GM18499 (cell line): Measurements from ENCODE around the gene ST3GAL6.

ENCODE experiments used
- ATAC-seq: cut with Tn5 transposase; IDR thresholded peaks from one replicate; pipeline ENCODE4 v1.9.1; 2021; ENCODE audit warnings: moderate number of reproducible peaks; ENCODE audit not compliant: insufficient read depth, unreplicated experiment

Gene ST3GAL6

DNA sequence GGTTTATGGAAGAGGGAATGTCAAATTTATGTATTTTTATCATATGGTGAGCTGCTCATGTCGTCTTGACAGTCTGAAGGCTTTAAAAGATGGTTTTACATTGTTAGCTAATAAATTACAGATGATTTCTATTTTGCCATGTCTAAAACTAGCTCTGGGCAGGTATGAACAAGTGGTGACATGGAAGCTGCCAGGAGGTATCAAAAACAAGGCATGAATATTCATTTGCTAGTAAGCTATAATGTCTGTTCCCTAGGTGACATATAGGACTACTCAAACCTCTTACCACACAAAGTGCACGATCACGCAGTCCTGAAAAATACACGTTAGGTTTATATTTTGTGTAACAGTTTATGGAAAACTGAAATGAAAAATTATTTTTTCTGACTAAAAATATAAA, 34.8 kb downstream of the ST3GAL6 start:
- ATAC-seq = no peak

DNA sequence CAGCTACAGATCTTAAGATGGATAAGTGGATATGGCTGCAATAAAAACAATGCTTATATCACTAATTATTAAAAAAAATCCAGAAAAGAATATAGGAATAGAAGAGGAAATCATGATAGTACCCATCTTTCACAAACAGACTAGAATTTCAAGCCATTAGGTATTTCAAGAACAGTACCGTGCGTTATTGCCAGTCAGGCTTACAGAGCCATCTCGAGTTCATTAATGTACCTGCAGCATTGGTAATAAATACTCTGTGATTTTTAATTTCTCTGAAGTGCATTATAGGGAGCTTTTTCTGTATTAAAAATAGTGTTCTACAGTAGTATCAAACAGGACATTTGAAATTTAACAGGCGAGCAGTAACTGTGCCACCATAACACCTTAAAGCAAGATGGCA, 35.7 kb downstream of the ST3GAL6 start:
- no peak for ATAC-seq

DNA sequence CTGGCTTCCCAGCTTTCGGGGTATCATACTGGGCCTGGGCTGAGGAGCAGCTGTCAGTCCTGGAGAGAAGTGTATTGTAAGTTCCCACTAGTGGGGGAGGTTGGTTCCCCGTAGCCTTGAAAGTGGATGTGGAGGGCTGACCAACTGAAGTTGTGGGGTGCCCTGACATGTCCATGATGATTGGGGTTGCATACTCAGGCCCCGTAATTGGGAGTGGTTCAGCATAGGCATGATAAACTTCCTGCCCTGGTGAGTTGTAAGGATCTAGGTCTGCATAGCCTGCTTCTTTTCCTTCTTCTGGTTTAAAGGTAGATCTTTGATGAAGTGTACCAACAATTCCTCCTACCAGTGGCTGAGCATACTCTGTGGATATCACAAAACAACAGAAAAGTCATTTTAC, 36.3 kb downstream of the ST3GAL6 start:
- no peak for ATAC-seq

DNA sequence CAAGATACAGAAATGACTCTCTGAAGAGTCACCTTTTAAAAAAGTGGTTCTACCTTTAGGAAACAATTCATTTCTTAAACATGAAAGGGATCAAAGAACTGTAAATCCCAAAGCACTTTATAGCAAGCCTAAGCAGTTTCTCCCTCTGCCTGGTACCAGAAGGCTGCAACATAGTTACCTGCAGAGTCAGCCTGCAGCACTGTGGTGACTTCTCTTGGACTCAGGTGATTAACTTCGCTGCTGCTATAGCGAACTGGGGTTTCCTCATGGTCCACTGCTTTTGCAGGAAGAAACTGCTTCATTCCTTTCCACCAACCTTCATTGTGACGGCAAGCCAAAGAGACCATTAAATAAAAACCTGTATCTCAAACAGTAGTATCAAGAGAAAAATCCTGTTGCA, 37.3 kb downstream of the ST3GAL6 start:
- ATAC-seq = no peak

DNA sequence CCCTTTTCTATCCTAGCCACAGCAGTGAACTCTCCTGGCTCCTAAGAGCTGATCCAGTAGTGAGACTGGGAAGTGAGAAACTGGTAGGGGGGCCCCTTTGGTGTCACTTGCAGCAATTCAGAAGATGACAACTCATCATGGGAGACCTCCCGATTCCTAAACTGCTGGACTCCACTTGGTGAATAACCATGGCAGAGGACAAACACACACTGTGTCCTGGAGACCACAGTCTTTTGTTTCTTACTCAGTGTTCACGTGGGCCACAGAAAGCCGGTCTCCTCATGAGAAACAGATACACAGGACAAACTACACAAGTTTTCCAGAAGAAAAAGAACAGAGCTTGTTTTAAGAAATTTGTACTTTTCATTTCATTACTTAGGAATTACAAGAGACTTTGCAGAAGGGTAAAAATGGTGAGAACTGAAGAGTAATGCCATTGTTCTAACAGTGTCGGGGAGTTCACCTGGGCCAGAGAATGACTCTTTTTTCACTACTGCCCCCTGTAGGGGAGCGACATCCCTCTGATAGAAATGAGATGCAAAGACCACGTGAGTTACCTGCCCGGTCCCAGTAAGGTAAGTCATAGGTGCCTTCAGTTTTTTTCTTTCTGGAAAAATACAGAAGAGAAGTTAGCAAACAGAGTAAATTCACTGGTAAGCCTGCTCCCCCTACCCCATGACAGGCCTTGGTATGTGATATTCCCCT, 38.1 kb downstream of the ST3GAL6 start:
- no peak for ATAC-seq

GRCh38 chr3:98805571-98805970, 42.4 kb downstream of the ST3GAL6 start:
- no peak for ATAC-seq

- ATAC-seq = no peak
Observed at GRCh38 chr3:98806521-98806920, 43.4 kb downstream of the ST3GAL6 start.

DNA sequence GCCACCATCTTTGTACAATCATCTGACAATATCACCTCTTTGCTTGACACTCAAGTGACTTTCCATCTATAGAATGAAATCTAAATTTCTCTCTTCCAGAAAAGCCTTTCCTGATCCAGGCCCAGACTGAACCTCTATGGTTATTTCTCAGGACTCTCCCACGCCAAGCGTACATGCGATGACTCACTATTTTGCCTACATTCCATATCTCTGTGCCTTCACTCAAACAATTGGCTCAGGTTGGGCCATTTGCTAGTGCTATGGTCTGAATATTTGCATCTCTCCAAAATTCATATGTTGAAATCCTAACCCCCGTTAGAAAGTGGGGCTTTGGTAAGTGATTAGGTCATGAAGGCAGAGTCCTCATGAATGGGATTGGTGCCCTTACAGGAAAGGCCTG, 43.9 kb downstream of the ST3GAL6 start:
- ATAC-seq = no peak

DNA sequence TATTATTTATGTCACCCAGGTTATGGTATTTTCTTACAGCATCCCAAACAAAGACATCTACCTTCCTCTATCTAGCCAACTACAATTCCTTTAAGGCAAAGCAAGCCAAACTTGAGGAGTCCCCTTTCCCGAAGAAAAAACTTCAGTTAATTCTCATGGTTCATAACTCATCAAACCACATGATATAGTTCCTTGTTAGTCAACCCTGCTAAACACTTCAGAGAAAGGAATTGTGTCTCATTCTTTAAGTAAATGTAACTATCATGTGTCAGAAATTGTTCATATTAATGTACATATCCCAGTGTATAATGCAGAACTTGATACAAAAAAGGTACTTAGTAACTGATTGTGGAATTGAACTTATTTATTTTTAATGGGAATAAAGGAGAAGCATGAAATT, 44.4 kb downstream of the ST3GAL6 start:
- no peak for ATAC-seq

DNA sequence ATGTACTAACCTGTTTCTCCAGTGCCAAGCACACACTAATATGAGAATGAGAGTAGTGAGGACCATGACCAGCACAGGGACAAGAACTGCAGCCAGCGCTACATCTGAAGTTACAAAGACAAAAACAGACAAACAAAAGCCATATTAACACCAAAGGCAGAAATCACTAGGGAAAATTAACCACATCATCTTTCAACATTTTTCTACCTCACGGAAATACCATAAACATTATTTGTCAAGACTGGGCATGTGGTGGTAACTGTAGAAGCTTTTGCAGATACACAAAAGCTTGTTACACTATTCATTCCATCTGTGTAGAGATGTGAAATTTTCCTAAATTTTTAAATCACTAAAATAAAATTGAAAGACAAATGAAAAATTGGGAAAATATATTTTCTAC, 44.9 kb downstream of the ST3GAL6 start:
- ATAC-seq = no peak

DNA sequence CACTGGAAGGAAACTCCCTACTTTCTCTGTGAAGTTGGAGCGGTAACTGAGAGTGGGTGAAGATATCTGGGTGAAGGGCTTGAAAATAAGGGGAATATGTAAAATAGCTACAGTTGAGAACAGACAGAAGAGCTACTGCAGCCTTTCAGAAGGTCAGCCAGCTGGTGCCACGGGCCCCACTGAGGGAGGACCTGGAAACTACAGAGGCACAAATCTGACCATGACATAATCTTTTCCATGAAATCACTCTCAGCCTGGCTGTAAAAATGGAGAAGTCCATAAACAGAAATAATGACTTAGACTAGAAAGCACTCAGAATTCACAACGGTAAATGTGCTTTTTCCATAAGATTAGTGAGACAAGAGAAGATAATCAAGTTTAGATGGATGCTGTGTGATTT, 46.4 kb downstream of the ST3GAL6 start:
- no peak for ATAC-seq

DNA sequence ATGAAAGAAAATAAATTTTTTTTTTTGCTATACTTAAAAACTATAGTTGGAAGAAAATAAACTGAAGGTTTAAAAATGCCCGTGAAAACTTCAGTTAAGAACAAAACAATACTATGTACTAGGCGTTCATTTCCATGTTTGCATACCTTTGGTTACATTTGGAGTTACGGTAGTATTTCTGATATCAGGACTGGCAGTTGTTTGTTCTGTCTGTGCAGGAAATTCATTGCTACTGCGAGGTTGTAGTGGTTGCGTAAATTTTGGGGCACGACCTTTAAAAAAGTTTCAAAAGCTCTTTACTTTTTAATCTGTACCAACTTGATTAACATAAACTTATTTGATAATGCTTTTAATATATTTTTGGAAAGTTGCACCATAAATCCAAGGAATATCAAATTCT, 47.9 kb downstream of the ST3GAL6 start:
- no peak for ATAC-seq

DNA sequence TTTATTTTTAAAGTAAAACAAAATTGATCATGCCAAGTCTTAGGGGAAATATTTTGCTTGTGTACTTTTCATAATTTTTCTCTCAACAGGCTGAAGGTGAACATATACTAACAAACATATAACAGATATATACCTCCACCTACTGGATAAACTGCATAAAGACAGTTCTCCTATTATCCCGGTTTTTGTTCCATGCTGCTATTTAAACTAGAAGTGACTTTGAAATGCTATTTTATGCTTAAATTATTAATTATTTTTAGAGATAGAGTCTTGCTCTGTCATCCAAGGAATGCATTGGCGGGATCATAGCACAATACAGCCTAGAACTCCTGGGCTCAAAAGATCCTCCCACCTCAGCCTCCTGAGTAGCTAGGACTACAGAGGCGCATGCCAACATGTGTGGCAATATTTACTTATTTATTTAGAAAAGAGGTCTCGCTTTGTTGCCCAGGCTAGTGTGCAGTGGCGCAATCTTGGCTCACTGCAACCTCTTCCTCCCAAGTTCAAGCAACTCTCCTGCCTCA, 49.8 kb downstream of the ST3GAL6 start:
- ATAC-seq = peak; percentile 48

GRCh38 chr3:98814817-98815420, 51.8 kb downstream of the ST3GAL6 start:
- no peak for ATAC-seq

- ATAC-seq = peak; percentile 65
Observed at GRCh38 chr3:98817547-98818041, 54.5 kb downstream of the ST3GAL6 start.

GRCh38 chr3:98821063-98821462, 57.9 kb downstream of the ST3GAL6 start:
- no peak for ATAC-seq

DNA sequence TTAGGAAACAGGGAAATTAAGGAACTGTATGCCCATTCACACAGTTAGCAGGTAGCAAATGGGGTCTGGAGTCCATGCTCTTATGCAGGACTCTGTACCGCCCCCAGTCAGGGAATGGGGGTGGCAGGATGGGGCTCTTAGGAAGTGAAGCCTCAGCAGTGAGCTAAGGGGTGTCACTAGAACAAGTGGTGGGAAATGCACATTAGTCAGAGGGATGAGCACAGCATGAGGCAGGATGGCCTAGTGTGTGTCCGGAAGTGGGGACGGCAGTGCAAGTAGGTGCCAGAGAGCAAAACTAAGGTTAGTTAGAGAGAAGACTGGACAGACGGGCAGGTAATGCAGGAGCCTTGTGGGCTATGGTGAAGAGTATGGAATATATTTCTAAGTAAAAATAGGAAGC, 60.7 kb downstream of the ST3GAL6 start:
- ATAC-seq = no peak

DNA sequence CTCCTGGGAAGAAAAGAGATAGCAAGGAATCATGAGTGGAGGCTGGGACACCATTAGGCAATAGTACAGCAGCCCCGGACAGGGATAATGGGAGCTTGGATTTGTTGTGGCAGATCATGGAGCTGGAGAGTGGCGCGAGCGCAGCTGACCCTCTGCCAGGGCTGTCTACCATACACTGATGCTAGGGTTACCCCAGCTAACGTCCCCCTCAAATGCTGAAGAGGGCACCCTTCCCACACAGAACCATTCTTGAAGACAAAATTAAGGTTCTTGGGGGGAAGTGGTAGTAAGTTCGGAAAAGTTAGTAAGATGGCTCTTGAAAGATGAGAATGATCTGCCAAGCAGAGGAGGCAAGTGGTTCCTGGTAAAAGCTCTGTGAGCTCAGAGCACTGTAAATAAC, 61.1 kb downstream of the ST3GAL6 start:
- ATAC-seq = no peak

GRCh38 chr3:98826126-98826525, 63.0 kb downstream of the ST3GAL6 start:
- ATAC-seq = no peak

GRCh38 chr3:98827221-98827920, 64.2 kb downstream of the ST3GAL6 start:
- no peak for ATAC-seq

GRCh38 chr3:98829246-98829832, 66.2 kb downstream of the ST3GAL6 start:
- no peak for ATAC-seq
